Lower leg skin (tissue), 3 donors: Measurements from ENCODE around the gene EMX2.

Experiments used
- CTCF ChIP-seq, 3 donors: fragments of 450-650 bp; IDR thresholded peaks; one replicate each; pipeline ENCODE4 v1.5.1; 2016; ENCODE audit warnings: antibody characterized with exemption in 3 of 3, mild to moderate bottlenecking in 3 of 3, moderate library complexity in 2 of 3
- POLR2A ChIP-seq, 2 donors: fragments of 450-650 bp; IDR thresholded peaks; one replicate each; pipeline ENCODE4 v1.6.1; 2016 to 2017; ENCODE audit warnings: antibody characterized with exemption in 2 of 2, mild to moderate bottlenecking in 1 of 2, moderate library complexity in 1 of 2

GRCh38 chr10:117537904-117538524, 4.5 kb upstream of the EMX2 start:
- TF ChIP-seq CTCF (IDR thresholded peaks at IDR 0.05), result no peak
- TF ChIP-seq POLR2A (IDR thresholded peaks at IDR 0.05), result no peak
